Suppressor macrophage treated with lipopolysaccharide for 4 hours (primary cell): ENCODE data around the gene CYREN.
"Not testable (repeated sequence)": the region's sequence is repeated elsewhere in the genome, so short reads cannot be mapped to it uniquely, and the experiment has no call there.

Experiments
- DNase-seq: peaks from one replicate; pipeline ENCODE4 v3.0.0-alpha.2; 2020

The CYREN gene

GRCh38 chr7:135170274-135170997 lies at the start of gene CYREN:
Gene CYREN (minus strand): TSS chr7:135170707. CDS start chr7:135168922, 1,785 bp downstream.
- peak; percentile 97 for DNase-seq

DNA sequence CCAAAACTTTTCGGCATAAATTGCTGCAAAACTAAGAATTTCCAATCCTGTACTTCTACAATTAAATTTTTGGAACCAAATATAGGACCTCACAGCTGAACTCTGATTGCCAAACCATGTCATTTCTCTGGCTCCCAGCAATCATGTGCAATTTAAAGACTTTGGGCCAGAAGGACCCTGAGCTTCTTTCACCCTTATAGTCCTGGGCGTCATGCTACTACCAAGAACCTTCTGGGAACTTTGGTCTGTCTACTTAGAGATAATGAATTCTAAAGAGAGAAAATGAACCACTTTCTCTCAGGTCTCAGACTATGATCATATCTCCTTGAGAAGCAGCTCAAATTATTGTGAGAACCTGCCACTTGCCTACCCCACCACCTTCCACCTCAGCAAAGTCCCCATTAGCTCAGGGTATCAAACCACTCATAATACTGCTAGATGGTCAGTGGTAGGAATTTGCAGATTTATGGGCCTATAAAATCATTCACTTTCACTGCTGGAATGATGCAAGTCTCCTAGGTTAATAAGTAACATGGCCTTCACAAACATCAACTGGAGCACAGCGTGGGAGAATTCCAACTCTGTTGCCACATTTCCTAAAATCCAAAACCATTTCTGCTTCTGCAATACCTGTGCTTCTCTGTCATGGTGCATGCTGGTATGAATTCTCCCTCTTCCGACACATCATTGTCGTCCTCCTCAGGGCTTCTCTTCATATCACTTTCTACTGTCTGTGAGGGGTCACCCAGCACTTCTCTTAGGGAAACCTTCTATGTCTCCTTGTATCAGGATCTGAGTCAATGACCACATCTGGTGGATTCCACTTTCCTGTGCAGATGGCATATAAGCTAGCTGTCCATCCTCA lies 47.4 kb upstream of the CYREN start:
- no peak for DNase-seq

GRCh38 chr7:135215698-135216097 lies 45.2 kb upstream of the CYREN start:
- DNase-seq = no peak

- no peak for DNase-seq
These were observed 44.7 kb upstream of the CYREN start for GRCh38 chr7:135215180-135215579.

DNA sequence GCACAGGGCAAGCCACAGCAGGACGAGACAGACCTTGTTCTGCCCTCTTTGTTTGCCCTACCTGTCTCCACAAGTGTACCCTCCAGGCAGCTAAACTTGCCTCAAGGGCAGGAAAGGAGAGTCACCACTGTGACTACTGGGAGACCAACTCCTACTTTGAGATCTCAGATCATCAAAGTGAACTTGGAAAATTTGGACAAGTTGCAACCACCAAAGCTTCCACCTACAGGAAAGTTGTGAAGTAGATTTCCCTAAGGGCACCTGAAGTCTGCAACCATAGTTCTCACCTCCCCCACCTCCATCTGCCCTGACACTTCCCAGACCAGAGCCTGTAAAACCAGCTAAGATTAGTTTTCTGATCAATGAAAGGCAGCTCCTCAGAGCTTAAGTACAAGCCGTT lies 43.3 kb upstream of the CYREN start:
- no peak for DNase-seq

- DNase-seq = not testable (repeated sequence)
These were observed 41.6 kb upstream of the CYREN start for GRCh38 chr7:135211946-135212685.

GRCh38 chr7:135211179-135211945 lies 40.9 kb upstream of the CYREN start, which contains the start of gene WDR91:
Gene WDR91 (minus strand): TSS chr7:135211526. CDS start chr7:135211502, 24 bp downstream.
- peak; percentile 97 for DNase-seq

DNA sequence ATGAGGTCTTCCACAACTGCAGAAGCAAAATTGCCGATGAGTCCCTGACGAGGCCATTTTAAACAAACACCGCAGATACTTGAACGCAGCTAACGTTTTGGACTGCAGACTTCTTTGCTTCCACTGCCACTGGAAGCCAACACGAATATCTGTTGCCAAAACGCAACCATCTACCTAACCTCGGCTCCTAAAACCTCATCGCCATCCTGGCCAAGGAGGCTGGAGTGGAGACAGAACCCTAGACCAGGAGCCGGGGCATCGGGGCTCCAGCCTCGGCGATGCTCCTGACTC lies 40.3 kb upstream of the CYREN start:
- DNase-seq = peak; percentile 30

DNA sequence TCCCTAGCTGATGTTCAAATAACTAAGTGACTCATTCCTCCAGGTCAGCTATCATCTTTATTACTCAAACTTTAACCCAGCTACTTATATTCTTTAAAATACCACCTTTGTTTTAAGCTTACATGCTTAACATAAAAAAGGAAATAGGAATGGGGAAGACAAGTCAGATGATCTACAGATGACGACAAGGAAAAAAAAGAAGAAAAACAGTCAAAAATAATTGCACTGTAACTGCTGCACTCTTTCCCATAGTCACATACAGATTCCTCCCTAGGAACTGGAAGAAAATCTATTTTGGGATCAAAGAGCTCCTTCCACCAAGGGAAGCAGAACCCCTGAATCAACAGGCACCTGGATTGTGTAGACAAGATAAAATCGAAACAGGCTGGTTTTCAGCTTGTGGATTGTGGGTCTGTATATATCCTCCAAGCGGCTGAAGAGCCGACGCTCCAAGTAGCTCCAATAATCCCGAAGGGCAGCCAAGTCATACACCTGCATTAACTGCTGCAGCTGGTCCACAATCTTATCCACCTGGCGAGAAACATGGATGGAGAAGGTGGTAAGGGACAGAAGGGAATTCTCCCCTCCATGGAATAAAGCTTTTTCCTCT lies 38.8 kb upstream of the CYREN start:
- DNase-seq = peak; percentile 50

GRCh38 chr7:135208102-135208793 lies 37.7 kb upstream of the CYREN start:
- DNase-seq = peak; percentile 22

GRCh38 chr7:135207406-135208101 lies 37.0 kb upstream of the CYREN start:
- DNase-seq = no peak

- peak; percentile 43 for DNase-seq
These were observed 36.5 kb upstream of the CYREN start for GRCh38 chr7:135206941-135207391.

GRCh38 chr7:135205850-135206249 lies 35.3 kb upstream of the CYREN start:
- no peak for DNase-seq

- DNase-seq = no peak
These were observed 34.4 kb upstream of the CYREN start for GRCh38 chr7:135204876-135205275.

DNA sequence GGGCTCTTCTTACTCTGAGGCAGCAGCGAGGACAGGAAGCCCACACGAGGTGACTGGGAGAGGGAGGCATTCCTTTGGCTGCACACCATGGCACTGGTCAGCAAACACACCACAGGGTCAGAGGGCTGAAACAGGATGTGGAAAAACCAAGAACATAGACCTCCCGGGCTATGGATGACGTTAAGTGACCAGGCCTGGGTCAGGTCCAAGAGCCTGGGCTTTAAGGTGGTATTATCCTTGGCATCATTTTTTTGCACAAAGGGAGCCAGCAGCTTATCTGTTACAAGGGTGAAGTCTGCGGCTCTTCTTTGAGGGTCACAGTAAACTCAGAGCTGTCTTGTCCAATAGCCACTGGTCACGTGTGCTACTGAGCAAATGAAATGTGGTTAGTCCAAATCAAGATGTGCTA lies 33.8 kb upstream of the CYREN start:
- DNase-seq = no peak

DNA sequence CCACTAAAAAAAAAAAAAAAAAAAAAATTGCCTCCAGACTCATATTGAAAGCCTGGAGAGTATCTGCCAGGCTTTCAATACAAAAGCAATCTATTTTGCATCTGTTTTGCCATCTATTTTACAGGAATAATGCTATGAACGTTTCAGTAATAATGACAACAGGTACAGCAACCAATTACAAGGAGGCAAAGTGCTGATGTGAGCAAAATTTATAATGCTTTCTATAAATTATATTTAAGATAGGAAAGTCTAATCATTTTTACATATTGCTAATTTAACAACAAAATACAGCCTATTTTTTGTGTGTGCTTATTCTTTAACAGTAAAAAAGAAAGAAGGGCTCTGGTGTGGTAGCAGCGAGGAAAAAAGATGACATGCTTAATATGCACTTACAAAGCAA lies 30.8 kb upstream of the CYREN start:
- no peak for DNase-seq

DNA sequence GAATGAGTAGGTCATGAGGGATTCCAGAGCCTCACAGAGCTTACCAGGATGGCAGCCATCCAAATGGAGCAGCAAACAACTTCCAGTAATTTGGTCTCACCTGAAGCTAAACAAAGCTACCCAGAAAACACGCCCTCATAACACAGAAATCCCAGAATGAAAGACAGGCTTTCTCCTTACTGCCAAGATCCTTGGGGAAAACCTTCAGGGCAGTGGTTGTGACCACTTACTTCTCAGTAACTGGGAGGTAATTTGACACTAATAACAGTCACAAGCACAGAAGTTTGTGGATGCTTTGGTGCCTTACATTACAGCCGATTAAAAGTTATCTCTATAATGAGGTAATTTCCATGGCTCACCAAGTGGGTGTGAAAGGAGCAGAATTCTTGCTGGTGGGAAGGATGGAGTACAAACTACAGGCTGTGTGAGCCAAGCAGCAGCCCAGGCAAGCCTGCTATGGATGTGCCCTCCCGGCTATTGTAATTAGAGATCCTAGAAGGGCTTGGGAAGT lies 30.4 kb upstream of the CYREN start:
- DNase-seq = no peak

DNA sequence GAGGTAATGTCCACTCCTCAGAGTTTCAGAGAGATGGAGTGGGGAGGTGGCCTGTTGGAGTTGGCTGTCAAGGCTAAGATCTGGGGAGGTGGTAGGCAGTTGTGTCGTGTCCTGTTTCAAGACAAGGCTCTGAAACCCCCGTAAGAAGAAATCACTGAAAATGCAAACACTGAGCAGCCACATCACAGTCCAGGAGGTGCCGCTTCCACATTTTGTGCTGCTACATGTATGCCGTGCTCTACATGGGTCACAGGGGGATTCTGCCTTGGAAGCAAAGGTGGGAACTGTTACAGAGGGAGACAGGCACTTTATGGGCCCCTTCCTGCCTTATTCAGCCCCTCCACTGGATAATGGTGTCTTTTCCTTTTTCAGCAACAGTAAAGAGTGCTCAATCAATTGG lies 28.9 kb upstream of the CYREN start:
- DNase-seq = no peak

- no peak for DNase-seq
These were observed 27.6 kb upstream of the CYREN start for GRCh38 chr7:135197906-135198655.

GRCh38 chr7:135197343-135197742 lies 26.8 kb upstream of the CYREN start:
- no peak for DNase-seq
